NCI-H748 treated with DMSO at 0.1 percent for 48 hours (cell line): ENCODE measurements around the gene UCP3.
"Not testable (repeated sequence)": the region's sequence is repeated elsewhere in the genome, so short reads cannot be mapped to it uniquely, and the experiment has no call there.

Experiments
- DNase-seq: peaks from one replicate; lab custom pipeline; 2025; lab: John Stamatoyannopoulos, UW

Gene UCP3

DNA sequence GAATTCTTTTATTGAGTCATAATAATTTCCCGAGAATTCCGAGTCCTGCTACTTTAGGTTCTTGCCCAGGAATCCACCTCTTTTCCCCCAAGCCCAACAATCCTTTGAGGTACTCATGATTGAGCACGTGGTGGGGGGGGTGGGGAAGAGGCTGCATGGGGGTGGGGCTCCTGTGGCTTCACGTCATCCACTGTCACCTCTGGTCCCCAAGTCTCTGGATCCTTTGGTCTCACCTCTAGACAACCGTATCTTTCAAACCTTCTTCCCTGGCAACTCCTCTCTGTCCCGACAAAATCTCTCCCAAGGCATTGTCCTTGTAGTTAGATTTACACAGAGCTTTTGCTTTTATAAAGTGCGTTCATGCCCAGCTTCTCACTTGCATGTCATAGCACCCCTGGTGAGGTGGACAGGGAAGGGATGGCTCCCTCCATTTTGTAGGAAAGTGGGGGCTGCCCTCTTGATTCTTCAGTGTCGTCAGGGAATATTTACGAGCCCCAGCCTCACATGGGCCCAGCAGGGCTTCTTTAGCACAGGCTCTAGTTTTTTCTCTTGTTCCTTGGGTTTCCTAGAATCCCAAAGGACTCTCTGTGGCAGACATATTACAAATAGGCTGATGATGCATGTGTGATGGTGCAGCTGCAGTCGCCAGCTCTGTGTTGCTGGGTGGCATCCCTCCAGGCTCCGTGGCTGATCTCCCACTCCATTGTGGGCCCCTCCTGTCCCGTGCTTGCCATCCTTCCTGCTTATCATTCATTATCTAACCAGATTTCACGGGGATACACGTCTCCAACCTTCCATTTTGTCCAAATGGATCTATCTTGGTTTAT, 8.4 kb downstream of the UCP3 start:
- no peak for DNase-seq

DNA sequence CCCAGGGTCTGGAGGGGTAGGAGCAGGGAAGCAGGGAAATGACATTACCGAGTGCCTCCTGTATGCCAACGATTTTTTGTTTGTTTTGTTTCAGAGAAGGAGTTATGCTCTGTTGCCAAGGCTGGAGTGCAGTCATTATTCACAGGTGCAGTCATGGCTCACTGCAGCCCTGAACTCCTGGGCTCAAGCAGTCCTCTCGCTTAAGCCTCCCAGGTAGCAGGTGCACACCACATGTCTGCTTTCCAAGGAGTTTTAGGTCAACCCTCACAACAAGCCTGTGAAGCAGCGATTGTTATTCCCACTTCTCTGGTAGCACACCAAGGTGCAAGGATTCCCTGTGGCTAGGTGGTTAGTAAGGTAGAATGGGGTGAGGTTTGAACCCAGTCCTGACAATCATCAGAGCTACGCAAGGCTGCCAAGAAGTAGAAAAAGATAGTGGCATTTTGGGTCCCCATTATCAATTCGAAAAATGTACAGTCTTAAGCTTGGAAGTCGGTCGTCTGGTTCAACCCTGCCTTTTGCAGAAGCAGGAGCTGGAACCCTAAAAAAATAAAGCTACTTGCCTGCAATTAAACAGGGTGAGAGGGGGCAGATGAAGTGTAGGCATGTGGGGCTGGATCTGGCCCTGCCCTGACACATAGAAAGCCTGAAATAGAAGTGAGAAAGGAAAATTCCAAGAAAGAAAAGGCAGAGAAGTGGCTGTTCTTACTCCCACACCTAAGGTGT, 9.1 kb downstream of the UCP3 start:
- DNase-seq, result no peak

DNA sequence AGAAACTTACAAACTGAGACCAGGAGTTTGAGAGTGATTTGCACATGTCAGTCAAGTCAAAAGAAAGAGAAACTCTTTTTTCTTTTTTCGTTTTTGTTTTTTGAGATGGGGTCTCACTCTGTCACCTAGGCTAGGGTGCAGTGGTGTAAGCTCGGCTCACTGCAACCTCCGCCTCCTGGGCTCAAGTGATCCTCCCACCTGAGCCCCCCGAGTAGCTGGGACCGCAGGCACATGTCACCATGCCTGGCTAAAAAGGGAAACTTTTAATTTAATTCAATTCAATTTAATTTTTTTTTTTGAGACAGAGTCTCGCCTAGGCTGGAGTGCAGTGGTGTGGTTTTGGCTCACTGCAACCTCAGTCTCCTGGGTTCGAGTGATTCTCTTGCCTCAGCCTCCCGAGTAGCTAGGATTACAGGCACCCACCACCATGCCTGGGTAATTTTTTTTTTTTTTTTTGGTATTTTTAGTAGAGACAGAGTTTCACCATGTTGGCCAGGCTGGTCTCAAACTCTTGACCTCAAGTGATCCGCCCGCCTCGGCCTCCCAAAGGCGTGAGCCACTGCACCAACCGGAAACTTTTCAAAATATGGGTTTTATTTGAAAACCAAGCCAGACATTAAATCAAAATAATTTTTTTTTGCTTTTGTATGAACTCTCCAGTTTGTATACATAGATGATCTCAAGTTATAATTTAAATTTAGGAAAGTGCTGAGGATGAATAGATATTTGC, 9.9 kb downstream of the UCP3 start:
- DNase-seq, result no peak

DNA sequence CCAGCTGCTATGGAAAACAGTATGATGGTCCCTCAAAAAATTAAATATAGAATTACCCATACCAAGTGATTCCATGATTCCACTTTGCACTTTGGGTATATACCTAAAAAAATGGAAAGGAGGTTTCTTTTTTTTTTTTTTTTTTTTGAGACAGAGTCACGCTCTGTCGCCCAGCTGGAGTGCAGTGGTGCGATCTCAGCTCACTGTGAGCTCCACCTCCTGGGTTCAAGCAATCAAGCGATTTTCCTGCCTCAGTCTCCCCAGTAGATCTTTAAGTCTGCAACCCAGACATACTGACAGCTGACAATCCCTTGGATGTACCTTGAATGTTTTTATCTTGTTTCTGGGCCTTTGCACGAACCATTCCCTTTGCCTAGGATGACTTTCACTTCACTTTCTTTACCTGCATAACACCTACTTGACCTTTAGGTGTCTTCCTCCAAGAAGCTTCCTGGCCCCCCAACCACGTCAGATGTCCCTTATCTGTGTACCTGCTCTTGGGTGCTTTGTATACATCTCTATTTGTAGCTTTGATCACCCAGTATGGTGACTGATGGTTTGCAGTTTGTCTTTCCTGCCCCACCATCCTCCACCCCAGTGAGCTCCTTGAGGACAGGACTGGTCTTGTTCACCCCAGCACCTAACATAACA, 11.6 kb downstream of the UCP3 start:
- DNase-seq, result no peak

DNA sequence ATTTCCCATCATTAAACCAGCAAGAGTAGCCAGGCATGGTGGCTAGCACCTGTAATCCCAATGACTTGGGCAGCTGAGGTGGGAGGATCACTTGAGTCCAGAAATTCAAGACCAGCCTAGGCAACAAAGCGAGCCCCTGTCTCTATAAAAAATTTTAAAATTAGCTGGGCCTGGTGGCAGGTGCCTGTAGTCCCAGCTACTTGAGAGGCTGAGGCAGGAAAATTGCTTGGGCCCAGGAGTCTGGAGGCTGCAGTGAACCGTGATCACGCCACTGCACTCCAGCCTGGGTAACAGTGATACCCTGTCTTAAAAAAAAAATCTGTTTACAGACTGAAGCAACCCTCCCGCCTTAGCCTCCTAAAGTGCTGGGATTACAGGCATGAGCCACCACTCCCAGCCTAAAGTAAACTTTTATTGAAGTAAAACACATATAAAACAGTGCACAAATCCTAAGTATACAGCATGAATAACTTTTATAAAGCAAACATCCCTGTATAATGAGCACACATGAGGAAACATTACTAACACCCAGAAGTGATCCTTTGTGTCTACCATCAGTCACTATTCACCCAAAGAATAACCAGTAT, 12.6 kb downstream of the UCP3 start:
- no peak for DNase-seq

DNA sequence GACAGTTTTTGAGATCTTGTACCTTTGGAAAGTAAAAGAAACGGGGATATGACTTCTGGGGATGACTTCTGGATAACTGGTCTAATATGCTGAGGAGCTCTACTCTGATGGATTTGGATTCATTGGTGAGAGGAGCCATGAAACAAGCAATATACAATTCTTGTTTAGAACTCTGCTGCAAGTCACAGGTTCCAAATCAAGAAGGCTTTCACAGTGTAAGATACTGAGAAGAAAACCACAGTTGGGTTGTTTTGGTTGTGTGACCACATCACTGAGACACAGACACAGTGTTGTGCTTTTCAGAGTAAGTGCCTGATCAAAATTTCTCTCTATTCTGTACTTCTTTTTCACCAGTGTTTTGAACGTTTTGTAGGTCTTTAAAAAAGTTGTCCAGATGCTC, 13.2 kb downstream of the UCP3 start:
- DNase-seq, result no peak

DNA sequence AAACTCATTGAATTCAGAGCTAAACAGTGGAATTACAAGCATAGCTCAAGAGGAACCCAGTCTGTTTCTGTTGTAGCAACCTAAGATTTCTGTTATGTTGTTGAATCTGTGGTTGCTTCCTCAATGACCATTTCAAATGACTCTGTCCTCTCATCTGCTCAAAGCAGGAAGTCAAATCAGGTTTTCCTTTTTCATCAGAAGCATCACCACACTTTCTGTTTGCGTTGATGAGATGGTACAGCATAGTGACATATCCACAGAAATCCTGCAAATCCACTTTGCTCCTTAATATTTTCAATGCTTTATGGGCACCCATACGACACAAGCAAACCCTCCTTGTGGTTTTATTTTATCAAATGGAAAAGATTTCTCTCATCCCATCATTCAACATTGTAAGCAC, 13.6 kb downstream of the UCP3 start:
- DNase-seq, result no peak

DNA sequence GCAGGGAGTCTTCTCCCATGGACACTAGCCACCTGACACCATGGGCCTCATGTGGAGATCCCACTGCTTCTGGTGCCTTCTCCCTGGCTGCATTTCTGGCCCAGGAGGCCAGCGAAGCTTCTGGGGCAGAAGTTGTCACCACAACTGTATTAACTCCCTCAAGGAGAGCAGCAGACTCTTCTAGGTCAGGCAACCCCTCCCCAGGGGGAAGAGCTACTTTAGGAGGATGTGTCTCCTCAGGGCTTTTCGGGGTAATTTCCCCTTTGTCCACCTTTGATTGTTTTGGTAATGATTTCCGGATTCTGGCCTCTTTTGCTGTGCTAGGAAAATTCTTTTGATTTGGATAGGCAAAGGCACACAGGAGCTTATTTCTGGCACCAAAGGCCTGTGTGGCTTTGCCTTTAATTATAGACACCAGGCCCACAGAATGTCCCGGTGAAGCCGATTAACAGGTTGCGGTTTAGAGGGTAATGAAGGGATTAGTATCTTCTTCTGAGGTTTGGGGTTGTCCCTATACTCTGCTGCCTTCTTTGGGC, 17.3 kb downstream of the UCP3 start:
- DNase-seq, result no peak

DNA sequence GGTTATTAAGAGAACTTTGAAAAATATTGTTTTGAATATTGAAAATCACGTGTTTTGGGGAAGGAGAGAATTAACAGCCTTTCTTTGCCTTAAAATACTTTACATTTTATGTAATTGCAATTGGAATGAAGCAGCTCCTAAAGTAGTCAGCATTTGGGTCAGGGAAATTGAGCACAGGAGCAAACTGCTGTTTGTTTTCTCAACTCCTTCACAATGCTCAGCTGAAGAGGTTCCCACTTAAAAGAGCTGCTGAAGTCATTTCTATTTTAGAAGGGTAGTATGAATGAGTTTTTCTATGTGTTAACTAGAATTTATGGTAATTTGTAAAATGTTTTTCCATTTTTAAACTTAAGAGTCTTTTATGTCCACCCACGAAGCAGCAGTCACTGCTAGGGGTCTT, 18.2 kb downstream of the UCP3 start:
- no peak for DNase-seq

DNA sequence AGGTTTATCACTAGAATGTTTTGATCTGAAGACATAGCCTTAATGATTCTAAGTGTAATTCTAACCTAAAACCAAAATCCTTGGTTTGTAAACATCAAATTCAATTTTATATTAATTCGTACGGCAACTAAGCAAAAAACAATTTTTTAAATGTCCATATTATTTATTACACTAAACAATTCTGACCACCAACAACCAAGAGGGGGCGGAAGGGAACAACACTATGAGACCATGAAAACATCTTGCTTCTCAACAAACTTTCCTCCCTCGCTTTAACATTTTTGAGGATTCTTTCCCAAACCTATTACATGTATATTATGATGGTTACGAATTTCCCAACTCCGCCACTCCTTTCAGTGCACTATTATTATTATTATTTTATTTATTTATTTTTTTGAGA, 19.7 kb downstream of the UCP3 start:
- DNase-seq, result no peak

DNA sequence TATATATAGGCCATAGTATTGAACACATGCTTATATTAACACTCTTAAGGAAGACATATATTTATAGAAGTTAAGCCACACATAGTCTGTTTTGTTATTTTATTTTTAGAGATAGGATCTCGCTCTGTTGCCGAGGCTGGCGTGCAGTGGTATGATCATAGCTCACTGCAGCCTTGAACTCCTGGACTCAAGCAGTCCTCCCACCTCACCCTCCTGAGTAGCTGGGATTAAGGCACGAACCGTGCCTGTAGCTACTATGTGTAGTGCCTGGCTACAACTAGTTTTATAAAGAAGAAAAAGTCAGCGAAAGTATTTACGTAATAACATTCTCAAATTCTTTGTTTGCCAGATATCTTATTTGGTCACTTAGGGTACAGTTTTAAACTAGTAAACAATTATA, 20.7 kb downstream of the UCP3 start:
- no peak for DNase-seq

DNA sequence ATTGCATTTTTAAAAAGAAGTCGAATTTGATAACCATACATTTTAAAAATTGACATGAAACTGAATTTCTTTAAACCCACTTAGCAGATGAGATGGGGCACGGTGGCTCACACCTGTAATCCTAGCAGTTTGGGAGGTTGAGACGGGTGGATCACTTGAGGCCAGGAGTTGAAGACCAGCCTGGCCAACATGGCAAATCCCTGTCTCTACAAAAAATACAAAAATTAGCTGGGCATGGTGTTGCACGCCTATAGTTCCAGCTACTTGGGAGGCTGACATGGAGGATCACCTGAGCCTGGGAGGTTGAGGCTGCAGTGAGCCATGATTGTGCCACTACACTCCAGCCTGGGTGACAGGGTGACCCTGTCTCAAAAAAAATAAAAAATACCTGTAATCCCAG, 23.2 kb downstream of the UCP3 start:
- not testable (repeated sequence) for DNase-seq

DNA sequence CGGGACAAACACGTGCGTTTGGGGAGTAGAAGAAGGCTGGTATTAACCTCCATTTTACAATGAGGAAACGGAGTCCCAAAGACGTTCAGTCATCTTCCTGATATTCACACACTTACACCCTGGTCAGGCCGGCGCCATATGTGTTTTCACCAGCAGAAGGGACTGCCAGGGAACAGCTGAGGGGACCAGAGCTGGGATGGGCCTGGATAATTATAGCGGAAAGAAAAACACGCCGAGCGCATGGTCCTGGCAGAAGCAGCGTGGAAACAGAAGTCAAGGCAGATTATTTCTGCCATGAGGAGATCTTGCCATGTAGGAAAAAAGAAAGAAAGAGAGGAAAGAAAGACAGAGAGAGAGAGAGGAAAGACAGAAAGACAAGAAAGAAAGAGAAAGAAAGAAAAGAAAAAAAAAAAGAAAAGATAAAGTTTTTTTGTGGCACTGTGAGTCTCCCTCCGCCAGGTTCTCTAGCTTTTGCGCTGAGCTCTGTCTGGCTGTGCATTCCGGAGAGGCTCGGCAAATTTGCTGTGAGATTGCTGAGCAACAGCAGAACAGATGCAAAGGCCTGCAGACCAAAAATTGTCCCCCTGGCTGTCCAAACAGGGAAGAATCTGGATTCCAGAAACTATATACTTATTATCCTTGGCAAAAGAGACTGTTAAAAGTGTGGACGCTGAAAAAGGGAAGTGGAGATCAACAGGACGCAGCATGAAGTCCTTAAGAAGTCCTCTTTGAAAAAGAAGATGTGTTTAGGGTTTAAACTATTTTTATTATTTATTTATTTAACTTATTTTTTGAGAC, 24.9 kb downstream of the UCP3 start:
- DNase-seq, result no peak

DNA sequence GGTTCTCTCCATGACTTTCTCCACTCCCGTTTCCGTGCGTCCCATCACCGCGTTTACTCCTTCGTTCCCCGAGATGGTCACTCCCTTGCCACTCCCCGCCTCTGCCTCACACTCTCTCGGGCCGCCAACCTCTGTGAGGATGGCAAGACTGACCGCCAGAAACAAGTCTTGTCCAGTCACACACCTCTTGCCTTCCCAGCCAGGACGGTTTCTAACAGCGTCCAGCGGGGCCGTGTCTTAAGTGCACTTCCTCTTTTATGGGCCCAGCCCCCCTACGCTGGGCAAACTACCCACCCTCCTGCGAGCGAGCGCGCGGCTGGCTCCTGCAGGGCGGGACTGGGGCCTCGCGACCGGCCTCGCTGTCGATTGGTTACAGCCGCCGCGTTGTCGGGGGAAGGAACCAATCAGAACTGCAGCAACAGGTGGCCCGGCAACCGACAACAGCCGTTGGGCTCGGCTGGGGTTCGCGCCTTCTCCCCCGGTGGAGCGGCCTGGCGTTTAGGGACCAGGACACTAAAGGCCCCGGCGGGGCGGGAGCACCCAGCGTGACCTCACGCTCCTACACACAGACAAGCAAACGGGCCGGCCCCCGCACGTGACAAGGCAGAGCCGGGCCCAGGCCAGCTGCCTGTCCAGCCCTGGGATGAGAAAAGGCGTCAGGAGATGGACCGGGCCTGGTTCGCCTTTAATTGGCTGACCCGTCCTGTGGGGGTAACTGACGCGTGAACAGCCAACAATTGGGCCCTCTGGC, 25.7 kb downstream of the UCP3 start:
- peak; percentile 91 for DNase-seq

DNA sequence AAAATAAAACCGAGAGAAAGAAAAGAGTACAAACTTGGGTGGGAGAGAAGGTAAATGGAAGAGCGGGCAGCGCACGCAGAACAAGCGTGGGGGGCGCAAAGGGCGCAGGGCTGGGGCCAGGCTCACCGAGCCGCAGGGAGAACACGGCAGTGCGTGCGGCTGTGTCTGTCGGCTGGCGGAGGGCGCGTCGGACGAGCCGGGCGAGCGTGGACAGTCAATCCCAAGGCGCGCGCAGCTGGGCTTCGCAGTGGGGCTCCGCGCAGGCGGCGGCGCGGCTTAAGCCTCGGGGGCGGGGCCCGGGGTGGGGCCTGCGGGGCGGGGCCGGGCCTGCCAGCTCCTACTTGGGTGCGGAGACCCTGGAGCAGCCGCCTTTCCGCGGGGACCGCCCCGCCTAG, 26.3 kb downstream of the UCP3 start, which contains the start of gene UCP2:
Gene UCP2, minus strand, starts transcription at position 249 of the 395 bp plus-strand sequence. CDS start 4,465 bp downstream, outside the sequence.
- DNase-seq, result peak; percentile 91

DNA sequence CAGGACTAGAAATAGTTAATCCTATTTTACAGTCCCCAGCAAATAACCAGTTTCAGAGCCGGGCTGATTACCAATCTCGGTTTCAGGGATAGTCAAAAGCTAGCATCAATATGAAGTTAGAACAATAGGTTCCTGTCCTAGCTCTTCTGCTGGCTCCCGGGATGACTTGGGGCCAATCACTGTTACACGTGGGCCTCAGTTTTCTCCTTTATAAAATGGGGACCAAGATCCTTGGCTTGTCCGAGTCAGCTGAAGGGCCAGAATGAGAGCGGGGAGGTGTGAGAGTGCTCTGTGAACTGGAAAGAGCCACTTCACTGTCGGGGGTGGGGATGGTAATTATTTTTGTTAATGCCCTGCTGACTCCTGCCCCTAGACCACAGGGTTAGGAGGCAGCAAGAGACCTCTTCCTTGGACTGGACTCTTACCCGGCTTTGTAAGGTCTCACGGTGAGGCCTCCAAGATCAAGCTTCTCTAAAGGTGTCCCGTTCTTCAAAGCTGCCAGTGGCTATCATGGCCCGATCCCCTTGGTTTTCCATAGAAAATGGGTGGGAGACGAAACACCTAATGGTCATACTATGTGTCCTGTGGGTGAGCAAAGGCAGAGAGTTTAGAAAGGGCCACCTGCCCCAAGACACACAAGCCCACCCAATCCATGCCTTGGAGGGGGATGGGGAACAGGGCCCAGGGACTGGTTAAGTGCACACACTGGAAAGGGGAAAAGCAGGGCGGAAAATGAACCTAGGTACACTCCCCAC, 27.7 kb downstream of the UCP3 start:
- DNase-seq, result no peak

DNA sequence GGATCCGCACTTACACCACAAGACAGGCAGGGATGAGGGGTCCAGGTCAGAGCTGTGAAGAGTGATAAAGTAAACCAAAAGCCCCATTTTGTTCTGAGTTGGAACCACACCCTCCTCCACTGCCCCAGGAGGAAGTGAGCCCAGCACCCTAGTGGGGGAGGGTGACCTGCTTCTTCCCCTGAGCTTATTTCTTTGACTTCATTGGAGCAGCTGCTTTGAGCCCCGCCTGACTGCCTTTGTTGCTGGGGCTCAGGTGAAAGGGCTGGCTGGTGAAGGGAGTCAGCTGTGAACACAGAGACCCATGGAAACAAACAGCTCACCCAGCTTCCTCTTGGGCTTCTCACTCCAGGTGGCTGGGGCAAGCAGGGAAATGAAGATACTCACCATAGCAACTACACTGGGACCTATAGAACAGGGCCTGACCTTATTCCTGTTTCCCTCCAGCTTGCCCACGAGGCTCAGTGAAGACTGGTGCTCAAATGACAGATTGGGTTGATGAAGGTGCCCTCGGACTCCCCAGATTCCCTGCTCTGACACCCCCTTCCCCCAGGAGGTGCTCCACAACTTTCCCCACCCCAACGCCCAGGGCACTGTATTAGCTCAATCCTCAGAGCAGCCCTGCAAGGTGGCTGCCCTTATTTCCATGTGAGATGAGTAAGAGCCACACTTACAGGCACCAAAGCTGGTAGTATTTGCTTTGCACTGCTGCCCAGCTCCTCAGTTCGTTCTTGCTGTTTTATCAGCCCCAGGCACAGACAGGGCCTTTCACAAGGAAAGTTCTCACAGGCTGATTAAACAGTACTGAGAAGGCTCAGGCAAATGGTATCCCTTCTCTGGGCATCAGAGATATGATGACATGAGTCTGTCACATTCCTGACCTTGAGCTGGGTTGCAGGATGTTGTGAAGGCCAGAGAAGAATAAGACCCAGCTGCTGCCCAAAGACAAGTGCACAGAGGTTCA, 28.6 kb downstream of the UCP3 start:
- DNase-seq, result peak; percentile 10

DNA sequence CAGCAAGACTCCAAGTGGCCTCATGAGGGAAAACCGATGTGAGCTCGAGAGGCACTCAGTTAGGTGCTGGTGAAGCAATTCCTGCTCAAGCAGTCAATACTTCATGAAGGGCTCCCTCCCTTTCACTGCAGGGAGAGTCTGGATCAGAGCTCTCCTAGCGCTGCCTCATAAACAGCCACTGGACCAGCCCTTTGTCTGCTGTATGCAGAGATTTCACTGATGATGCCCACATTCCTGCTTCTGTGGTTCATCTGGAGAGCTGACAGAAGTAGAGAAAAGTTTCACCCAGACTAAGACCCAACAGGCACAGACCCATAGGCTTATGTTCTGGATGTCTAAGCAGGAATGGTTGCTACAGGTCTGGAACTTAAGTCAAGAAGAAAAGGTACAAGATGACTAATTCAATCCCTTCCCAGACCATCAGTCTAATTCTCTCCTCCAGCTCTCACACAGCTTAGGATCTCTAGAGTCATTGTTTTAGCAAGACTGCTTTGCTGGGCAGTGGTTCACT, 30.3 kb downstream of the UCP3 start:
- DNase-seq, result no peak
